T-helper 1 cell treated with Interleukin-12 subunit alpha and Interleukin-12 subunit beta and Interleukin-4 antibody, amounts not matched to agents 30 ng/mL and 1 ng/mL, for 36 hours (primary cell): ENCODE data around the gene GSTO2. TPM values are rescaled to one million over a fixed set of nuclear protein-coding genes. Genes with fewer than 3 reads are reported as not detected.

Experiments used
- intact Hi-C: fragments of 100-400 bp; cut with micrococcal nuclease; formaldehyde crosslinking; loops from one replicate; pipeline ENCODE4 v1.15.1; 2024
- total RNA-seq: library from RNA; stranded (reverse); gene quantifications from 2 replicates; pipeline ENCODE4 v1.2.3, GENCODE V29; 2022

Gene GSTO2
- total RNA-seq, 1 donor from 2014 or later = 1.4 TPM

DNA sequence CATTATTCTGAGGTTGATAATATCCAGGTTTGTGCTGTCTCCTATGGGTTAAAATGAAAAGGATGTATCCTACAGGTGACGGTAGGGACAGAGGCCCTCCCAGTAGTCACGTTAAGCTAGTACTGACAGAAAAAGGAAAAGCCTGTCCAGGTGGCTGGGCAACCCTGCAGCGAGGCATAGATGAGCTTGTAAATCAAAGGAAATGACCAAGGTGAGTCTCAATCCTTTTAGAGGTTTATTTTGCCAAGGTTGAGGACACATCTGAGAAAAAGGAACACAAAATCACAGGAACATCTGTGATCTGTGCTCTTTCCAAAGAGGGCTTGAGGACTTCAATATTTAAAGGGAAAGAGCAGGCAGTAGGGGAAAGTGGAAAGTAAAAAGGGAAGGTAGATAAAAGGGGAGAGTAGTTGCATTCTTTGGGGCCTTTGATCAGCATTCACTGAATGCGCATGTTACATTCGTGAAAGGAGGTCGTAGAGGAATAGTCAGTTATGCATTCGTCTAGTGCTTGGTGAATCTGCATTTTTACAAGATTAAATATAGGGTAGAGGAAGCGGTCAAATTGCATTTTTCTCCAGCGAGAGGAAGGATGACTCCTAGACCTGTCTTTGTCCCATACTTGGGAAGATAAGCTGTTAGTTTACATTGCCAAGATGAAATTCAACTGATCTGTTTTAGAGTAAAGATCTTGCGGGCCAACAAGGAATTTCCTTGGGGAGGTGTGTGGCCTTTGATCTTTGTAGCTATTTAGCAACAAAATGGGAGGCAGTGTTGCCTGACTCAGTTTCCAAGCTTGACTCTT lies 15.2 kb upstream of the GSTO2 start:
- intact Hi-C loops = no loop called here

DNA sequence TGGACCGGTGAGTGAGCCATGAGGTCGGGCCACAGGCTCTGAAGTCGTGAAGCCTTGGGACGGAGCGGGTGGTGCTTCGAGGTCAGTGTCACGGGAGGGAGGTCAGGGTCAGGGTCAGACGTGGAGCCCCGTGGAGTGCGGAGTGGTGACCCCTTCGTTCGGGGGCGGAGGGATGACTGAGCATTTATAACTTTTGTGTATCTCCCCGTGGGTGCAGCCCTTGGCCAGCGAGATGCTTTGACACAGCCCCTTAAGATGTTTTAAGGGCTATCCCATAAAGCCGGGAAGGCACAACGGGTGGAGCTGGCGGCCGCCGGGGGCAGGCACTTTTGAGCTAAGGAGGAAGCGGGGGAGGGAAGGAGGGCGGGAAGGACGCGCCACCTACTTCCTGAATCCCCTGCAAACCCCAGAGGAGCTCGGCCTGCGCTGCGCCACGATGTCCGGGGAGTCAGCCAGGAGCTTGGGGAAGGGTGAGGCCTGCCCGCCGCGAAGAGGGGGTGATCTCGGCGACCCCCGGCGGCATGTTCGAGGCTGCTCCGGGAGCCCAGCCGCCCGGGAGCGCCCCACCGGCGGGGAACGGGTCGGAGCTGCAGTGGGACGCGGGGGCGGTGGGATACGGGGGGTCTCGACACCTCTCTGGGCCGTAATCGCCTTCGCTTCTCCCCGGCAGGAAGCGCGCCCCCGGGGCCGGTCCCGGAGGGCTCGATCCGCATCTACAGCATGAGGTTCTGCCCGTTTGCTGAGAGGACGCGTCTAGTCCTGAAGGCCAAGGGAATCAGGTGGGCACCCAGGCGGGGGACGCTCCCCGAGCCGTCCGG lies 14.3 kb upstream of the GSTO2 start, which contains the start of gene GSTO1:
Gene GSTO1, plus strand, starts transcription at position 400 of the 818 bp plus-strand sequence. Its CDS starts 37 bp downstream, at position 437.
- intact Hi-C loops = loop anchor here (1.0 kb wide), 2 partner anchors 14 to 22 kb away; partner anchors contain the start of gene CFAP43

DNA sequence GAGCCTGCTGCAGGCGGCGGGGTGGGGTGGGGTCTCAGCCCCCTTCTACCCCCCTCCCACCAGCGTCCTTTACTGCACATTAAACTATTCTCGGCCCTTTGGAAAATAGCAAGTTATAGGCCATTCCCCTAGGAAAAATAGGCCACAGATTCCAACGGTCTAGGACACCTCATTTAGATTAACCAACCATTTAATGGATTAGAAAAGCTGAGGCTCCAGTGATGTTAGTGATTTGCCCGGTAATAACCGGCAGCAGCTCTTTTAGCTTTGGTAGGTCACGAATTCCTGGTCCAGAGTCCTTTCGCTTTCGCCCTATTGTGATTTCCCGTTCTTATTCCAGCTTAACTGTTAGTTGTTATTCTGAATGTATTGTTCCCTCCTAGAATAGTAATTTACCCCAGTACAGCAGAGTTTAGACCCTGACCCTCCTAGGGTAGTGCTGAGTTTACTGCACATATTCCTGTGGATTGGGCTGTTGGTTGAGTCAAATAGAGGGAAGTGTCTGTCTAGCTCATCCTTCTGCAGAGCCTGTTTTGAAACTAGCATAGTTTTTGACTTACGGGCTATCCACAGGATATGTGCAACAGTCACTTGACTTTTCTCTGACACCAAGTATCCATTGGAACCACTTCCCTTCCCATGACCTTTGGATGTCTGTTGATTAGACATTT lies 13.5 kb upstream of the GSTO2 start:
- intact Hi-C loops = loop anchor here (1.0 kb wide), 2 partner anchors 13 to 23 kb away; partner anchors contain the start of gene CFAP43

DNA sequence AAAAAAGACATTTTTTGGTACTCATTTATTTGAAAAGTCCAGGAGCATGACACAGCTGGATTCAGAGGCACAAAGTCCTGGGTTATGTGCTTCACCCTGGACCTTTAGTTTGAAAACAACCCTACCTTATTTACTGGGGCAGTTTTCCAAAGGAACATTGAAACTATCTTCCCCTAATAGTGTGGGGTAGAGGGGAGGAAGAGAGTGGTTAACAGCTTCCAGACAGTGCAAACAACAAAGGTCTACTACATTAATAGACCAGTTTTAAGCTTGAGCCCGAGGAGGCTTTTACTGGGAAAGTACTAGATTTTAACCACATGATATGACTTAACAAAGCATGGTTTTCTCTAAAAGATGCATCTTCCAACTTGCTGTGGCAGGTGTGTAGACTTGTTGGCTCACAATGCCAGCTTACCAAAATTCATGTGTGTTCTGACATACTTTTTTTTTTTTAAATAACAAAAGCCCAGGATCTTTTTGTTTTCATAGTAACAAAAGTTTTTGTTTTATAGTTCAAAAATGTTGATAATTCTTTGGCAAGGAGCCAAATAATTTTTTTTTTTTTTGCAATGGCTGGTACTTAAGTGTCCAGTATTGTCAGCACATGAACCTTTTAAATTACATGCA lies 12.5 kb upstream of the GSTO2 start:
- intact Hi-C loops = no loop called here

DNA sequence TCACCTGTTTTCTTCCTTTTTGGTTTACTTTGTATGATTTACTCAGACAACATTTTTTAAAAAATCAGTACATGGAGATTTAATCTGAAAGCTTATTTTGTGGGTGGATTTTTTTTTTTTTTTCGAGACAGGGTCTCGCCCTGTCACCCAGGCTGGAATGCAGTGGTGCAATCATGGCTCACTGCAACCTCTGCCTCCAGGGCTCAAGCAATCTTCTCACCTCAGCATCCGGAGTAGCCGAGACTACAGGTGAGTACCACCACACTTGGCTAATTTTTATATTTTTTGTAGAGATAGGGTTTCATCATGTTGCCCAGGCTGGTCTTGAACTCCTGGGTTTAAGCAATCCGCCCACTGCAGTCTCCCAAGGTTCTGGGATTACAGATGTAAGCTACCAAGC lies 11.7 kb upstream of the GSTO2 start:
- intact Hi-C loops = no loop called here

DNA sequence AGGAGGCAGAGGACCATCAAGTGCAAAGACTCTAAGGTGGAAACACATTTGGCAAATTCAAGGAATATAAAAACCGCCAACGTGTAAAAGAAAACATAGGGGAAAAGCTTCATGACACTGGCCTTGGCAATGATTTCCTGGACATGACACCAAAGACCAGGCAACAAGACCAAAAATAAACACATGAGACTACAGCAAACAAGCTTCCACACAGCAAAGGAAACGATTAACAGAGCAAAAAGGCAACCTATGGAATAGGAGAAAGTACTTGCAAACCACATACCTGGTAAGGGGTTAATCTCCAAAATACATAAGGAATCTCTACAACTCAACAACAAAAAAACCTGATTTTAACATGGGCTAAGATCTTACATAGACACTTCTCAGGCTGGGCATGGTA lies 10.8 kb upstream of the GSTO2 start:
- intact Hi-C loops = no loop called here

DNA sequence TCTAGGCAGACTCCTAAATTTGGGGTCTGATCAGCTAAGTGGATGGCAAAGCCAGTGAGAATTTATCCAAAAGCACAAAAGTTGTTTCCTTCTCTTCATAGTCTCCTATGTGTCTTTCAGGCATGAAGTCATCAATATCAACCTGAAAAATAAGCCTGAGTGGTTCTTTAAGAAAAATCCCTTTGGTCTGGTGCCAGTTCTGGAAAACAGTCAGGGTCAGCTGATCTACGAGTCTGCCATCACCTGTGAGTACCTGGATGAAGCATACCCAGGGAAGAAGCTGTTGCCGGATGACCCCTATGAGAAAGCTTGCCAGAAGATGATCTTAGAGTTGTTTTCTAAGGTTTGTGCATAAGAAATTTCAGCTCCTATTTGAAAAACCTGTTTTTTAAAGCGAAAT lies 9.5 kb upstream of the GSTO2 start:
- intact Hi-C loops = no loop called here

DNA sequence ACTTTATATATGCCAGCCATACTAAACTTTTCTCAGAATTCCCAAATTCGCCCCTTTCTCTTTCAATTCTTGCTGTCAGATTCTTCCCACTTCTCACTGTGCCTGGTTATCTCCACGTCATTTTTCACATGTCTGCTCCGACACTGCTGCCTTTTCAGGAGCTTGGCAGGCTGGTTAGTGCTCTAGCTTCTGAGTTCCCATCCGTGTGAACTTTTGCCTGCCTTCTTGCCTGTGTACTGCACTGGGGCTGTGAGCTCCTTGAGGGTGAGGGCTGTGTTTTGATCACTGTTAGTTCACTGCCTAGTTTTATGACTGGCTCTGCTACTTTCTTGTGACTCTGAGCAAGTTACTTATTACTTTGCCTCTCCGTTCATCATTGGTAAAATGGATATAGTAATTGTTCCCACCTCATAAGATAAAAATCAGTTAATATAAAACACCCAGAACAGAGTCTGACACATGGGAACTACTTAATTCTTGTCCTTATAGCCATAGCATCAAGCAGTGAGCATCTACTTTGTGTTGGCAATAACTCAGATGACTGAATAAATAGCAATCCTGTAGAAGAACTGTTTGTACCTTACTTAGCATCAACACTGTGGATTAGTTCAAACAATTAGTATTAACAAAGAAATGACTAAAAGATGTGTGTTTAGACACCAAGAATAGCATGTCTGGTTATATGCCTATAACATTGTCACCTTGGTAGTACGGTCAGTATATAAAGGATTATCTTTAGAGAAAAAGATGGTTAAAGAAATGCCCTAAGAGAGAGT lies 8.8 kb upstream of the GSTO2 start:
- intact Hi-C loops = loop anchor here (10.0 kb wide), 1 partner anchor 1755 kb away; the partner anchor contains the start of genes ACTR1A and SUFU

DNA sequence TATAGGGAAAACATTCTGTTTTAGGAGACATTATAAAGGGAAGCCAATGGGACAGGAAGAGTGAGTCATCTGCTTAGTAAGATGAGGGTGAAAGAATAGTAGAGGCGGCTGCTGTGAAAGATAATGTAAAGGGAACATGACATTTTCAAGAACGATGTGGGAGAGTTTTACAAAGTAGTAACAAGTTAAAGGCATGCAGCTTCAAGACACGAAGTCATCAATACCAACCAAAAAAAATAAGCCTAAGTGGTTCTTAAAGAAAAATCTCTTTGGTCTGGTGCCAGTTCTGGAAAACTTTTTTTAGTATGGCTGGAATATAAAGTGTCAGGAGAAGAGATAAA lies 8.2 kb upstream of the GSTO2 start:
- intact Hi-C loops = loop anchor here (10.0 kb wide), 1 partner anchor 1756 kb away; the partner anchor contains the start of genes ACTR1A and SUFU

DNA sequence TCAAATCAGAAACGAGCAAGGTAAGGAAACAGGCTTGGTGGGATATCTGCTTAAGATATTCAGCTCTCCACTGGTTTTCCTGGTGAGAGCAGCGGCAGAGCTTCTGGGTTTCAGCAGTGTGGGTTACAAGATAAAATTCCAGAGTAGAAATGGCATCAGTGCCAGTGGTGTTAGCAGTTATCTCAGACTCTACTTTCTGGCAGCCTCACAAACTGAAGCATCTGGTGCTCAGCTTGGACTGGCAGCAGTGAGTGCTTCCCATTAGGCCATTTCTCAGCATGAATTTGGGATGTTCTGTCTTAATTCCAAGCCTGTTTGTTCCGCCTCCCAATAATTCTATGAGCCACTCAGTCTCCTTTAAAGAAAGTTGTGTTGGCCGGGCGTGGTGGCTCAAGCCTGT lies 6.9 kb upstream of the GSTO2 start:
- intact Hi-C loops = loop anchor here (10.0 kb wide), 1 partner anchor 1757 kb away; the partner anchor contains the start of genes ACTR1A and SUFU

DNA sequence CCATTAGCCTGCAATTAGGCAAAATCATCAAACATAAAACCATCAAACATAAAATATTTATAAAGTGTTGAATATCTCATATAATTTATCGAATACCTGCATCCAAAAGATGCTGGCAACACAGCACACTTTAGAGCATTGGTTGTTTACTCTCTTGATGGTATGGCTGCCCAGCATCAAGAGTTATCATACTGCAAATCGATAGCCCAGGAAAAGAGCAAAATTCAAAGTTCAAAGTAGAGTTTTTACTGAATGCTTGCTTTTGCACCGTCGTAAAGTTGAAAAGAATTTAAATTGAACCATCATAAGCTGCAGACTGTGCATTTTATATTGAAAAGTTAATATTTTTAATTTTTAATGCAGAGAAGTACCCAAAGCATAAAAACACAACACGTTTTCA lies 4.2 kb upstream of the GSTO2 start:
- intact Hi-C loops = loop anchor here (5.0 to 10.0 kb wide), 3 partner anchors 282 to 1760 kb away; partner anchors contain the start of genes ACTR1A, SLK and SUFU

DNA sequence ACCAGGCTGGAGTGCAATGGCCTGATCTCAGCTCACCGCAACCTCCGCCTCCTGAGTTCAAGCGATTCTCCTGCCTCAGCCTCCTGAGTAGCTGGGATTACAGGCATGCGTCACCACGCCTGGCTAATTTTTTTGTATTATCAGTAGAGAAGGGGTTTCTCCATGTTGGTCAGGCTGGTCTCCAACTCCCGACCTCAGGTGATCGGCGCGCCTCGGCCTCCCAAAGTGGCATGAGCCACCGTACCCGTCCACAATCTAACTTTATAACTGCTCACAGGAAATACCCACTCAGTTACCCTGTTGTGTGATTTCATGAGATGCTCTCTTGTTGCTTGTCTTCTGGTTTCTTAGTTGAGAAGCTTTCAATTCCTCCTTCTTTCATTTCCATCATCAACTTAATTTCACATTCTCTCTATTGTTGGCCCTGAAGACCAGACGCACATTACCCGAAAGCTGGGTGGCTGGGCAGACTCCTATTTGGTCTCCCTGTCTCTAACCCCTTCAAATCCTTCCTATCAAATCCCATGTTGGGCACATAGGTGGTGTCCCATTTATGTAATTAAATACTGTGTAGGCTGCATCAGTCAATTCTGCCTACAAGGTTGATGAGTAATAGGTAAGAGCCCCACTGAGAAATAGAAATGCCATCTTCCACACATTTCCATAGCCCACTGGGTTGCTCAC lies 1.1 kb upstream of the GSTO2 start:
- intact Hi-C loops = loop anchor here (1.0 to 10.0 kb wide), 9 partner anchors 13 to 1763 kb away; partner anchors contain the start of genes ACTR1A, ATP5MK, PDCD11 and SLK

DNA sequence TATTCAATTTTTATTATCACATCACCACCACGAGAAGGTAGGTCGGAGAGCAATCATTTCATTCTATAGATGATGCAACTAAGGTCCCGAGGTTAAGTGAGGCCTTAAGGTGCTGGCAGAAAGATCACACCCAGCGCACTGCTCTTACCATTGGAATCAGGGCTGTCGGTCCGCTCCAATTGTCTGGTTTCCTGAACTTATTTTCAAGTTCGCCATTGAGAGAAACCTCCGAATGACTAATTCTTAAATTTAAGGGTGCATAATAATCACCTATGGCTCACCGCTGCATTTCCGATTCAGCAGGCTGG lies 625 bp upstream of the GSTO2 start:
- intact Hi-C loops = loop anchor here (1.0 to 10.0 kb wide), 9 partner anchors 13 to 1764 kb away; partner anchors contain the start of genes ACTR1A, ATP5MK, PDCD11 and SLK

DNA sequence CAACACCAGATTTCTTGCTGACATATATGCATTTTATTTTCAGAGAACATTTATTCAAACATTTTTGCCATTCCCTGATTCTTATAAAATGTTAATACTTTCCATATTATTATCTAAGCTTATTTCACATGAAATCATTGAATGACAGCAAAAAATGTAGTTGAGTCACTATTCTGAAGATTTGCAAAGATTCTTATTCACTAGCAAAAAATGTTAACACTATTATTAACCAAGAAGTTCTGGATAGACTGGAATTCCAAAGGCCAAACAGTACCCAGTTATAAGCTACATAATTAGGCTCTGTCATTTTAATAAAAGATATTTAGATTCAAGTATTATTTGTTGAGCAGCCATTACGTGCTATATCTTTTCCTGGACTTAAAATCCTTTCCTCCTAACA lies 4.3 kb downstream of the GSTO2 start:
- intact Hi-C loops = no loop called here

DNA sequence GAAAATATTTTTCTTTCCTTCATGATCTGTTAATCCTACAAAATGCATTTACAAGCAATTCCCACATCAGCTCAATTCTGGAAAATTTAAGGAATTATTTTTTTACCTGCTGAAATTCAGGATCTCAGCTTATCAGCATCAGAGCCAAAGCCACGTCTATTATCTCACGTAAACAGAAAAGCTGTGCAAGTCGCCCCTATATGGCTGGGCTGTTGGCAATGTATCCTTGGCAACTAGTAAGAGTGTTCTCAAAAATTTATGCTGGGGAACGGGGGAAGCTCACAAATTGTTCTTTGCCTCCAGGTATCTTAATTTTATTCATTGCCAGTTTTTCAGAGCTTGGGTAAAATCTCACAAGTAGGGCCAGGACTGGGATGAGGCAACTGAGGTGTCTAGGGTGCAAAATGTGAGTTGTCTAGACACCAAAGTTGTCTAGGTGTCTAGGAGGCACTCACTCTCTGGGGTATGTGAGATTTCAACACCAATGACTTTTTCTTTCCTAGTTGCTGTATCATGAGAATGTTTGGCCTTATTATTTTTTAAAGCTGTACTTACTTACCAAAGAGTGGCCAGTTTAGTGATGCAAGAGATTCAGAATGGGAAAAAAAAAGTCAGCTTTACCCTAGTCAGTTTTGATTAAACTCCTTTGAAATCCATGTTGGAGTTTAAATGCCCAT lies 5.1 kb downstream of the GSTO2 start:
- intact Hi-C loops = loop anchor here (1.0 kb wide), 1 partner anchor 76 kb away; no protein-coding TSS in a partner anchor

DNA sequence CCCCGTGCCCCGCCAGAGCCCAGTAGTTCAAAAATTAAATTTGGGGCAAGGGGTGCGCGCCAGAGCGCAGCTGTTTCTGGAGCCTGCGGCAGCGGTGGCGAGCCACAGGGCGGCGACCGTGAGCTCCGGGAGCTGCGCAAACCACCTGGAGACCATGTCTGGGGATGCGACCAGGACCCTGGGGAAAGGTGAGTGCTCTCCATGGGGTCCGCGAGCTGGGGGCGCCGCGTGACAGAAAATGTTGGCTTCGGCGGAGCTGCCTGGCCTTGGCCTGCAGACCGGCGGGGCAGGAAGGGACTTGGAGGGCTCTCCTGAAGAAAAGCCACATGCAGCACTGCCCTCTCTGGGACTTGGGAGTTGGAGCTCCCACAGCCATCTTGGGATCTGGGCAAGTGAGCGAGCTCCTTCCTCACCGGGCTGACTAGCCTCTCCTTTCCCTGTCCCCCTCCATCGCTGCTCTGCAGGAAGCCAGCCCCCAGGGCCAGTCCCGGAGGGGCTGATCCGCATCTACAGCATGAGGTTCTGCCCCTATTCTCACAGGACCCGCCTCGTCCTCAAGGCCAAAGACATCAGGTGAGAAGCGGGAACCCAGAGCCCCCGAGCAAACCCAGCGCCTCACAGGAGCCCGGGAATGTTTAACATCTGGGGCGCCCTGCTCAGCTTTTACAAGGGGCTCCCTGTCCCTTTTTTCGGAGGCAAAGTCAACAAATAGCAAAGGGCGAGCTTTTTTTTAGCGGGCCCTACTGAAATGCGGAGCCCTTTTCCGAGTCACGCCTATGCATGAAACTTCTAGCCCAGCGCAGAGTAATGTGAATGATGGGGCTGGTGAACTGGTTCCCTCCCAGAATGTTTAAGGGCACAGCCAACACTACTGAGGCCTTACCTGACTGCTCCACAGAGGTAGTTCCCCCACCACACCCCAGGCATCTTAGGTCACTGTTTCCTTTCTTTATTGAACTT lies 6.1 kb downstream of the GSTO2 start:
- intact Hi-C loops = loop anchor here (1.0 kb wide), 1 partner anchor 75 kb away; no protein-coding TSS in a partner anchor

DNA sequence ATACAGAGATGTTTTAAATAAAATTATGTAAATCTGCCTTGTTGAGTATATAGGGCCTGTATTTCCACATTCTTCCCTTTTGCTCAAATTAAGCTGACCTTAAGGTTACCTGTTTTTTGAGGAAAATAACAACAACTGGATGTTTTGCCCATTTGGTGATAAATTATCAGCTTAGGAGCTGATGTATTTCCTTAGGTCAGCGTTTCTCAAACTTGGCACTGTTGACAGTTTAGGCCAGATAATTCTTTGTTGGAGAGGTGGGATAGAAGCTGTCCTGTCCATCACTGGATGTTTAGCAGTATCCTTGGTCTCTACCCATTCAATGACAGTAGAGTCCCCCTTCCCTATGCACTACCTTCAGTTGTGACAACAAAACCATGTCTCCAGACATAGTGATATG lies 7.2 kb downstream of the GSTO2 start:
- intact Hi-C loops = no loop called here

DNA sequence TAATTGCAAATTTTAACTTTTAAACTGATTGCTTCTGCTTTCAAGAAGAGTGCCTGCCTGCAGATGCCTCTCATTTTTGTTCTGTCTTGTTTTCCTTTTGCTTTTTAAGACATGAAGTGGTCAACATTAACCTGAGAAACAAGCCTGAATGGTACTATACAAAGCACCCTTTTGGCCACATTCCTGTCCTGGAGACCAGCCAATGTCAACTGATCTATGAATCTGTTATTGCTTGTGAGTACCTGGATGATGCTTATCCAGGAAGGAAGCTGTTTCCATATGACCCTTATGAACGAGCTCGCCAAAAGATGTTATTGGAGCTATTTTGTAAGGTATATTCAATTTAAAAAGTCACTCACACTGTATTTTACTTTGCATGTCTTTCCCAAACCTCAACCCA lies 8.8 kb downstream of the GSTO2 start:
- intact Hi-C loops = no loop called here
